ENCODE data around the gene TOB1.
A peak's percentile ranks its signal among the peaks of the same experiment; 100 is the strongest.

DNA sequence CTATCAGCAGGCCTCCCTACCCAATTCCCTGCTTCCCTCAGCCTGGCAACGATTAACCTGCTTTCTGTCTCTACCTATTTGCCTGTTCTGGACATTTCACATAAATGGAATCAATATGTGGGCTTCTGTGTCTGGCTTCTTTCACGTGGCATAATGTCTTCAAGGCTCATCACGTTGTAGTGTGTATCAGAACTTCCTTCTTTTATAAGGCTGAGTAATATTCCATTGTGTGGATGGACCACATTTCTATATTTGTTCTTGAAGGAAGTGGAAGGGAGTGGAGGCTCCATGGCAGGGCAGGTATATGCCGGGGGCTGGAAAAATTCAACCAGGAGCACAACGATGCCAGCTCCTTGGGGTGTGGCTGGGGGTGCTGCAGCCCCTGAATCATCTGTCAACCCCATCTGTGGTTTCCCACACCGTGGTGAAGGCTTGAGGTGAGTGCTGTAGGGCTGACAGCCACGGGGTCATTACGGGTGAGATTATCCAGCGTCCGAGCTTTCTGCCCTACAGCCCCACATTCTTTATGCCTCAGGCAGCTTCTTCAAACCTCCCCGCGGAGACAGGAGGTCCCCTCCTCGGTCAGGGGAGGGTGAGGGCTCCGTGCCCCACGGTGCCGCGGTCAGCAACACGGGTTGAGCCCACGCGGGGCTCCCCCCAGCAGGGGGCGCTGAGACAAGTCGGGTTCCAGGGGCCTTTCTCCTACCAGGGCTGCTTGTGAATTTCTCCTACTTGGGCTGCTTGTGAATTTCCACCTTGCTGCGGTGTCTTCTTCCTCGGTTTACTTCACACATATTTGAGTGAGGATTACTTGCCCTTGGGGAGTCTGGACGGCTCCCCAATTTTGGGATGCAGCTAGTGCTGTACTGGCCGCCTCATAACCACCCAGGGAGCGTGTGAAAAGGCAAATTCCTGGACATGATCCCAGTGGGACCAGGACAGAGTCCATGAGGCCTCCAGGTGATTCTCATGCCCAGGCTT, 49.1 kb downstream of the TOB1 start:
- TF ChIP-seq, protein P1, sequence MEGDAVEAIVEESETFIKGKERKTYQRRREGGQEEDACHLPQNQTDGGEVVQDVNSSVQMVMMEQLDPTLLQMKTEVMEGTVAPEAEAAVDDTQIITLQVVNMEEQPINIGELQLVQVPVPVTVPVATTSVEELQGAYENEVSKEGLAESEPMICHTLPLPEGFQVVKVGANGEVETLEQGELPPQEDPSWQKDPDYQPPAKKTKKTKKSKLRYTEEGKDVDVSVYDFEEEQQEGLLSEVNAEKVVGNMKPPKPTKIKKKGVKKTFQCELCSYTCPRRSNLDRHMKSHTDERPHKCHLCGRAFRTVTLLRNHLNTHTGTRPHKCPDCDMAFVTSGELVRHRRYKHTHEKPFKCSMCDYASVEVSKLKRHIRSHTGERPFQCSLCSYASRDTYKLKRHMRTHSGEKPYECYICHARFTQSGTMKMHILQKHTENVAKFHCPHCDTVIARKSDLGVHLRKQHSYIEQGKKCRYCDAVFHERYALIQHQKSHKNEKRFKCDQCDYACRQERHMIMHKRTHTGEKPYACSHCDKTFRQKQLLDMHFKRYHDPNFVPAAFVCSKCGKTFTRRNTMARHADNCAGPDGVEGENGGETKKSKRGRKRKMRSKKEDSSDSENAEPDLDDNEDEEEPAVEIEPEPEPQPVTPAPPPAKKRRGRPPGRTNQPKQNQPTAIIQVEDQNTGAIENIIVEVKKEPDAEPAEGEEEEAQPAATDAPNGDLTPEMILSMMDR (IDR thresholded peaks at IDR 0.05), result peak; percentile 51 to 75 (median 66)
- no peak for TF ChIP-seq POLR2A (IDR thresholded peaks at IDR 0.05)
